Peyer's patch (tissue), 4 donors: ENCODE results near the gene CYP11A1. TPM values are rescaled to one million over a fixed set of nuclear protein-coding genes. Genes with fewer than 3 reads are reported as not detected.

ENCODE experiments used
- DNase-seq, 3 donors: peaks; one replicate each; pipeline ENCODE4 v3.0.0-alpha.2; 2017 to 2019
- H3K27ac ChIP-seq, 4 donors: fragments of 200-600 bp; sonication (generic); one replicate each; pipeline ENCODE4 v1.5.1; 2016 to 2019
- H3K27me3 ChIP-seq, 2 donors: fragments of 200-600 bp; sonication (generic); one replicate each; pipeline ENCODE4 v1.5.1; 2019
- H3K36me3 ChIP-seq, 3 donors: fragments of 200-600 bp; sonication (generic); one replicate each; pipeline ENCODE4 v1.5.1; 2016 to 2019
- H3K4me1 ChIP-seq, 4 donors: fragments of 200-600 bp; sonication (generic); one replicate each; pipeline ENCODE4 v1.5.1; 2016 to 2019
- H3K4me3 ChIP-seq, 4 donors: fragments of 200-600 bp; sonication (generic); 1 replicate in 3 of 4; 2 replicates in 1 of 4; pipeline ENCODE4 v1.5.1; 2016 to 2019; ENCODE audit warnings: mild to moderate bottlenecking in 1 of 4
- H3K9me3 ChIP-seq, 4 donors: fragments of 200-600 bp; sonication (generic); one replicate each; pipeline ENCODE4 v1.5.1; 2016 to 2019; ENCODE audit warnings: mild to moderate bottlenecking in 1 of 4
- CTCF ChIP-seq, 6 experiments: fragments of 450-650 bp in 4 of 6; fragments of 200-600 bp in 2 of 6; sonication (generic) in 1 of 6; IDR thresholded peaks; one replicate each; pipeline ENCODE4 v1.5.1; 2017 to 2019; ENCODE audit warnings: antibody characterized with exemption in 6 of 6, mild to moderate bottlenecking in 3 of 6, moderate library complexity in 1 of 6
- POLR2A ChIP-seq, 2 donors: fragments of 450-650 bp; IDR thresholded peaks; one replicate each; pipeline ENCODE4 v1.5.1; 2017; ENCODE audit warnings: antibody characterized with exemption in 2 of 2, mild to moderate bottlenecking in 2 of 2, moderate library complexity in 2 of 2
- total RNA-seq, 4 donors: library from RNA; depleted of rRNA; stranded (reverse); fragments of >200 nt; gene quantifications; one replicate each; pipeline ENCODE4 v1.1.0, GENCODE V29; 2016

The CYP11A1 gene
- total RNA-seq, 4 donors from 2014 or later: 0.88 to 6.6 (median 3.3) TPM

DNA sequence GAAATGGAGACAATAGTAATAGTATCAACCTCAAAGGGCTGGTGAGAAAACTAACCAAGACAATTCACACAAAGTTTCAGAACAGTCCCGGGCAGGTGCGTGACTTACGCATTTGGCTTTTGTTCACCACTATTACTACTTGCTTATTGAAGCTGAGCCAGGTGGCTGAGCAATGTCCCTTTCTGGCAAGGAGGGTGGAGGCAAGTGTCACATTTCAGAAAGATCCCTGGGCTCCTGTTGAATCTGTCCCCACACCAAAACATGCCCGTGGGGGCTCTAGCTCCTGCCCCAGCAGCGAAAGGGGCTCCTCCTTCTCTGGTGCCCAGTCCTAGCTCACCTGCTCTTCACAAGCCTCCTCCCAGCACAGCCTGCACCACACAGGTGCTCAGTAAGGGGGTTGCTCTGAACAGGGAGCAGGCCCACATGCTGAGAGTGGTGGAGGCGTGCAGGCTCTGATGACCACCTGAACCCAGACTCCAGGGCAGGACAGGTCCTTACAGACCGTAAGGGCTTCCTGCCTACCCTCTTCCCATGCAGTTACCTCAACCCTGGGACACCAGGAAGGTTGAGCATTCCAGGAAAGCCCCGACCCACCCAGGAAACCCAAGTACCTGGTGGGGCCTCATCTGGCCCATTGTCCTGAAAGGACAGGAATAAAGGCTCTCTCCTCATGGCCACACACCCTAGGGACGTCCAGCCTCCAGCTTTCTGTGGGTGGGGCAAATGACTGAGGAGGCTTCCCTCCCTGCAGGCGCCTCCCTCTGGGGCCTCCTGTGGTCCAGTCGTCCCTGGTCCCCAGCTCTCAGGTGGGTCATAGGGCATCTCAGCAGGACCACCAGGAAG, 33.7 kb upstream of the CYP11A1 start:
- TF ChIP-seq CTCF (IDR thresholded peaks at IDR 0.05) (no peak), POLR2A (IDR thresholded peaks at IDR 0.05) (no peak)
- Histone ChIP-seq H3K9me3 (no peaks in the 10 kb centered on the region), H3K36me3 (no peaks in the 10 kb centered on the region), H3K4me3 (no peak overlapping the region), H3K4me1 (peaks cover 0 to 61% (median 42%) of the 10 kb centered on the region in 4 donors), H3K27ac (peak overlapping the region in 3 of 4 donors; percentile 25 to 83 (median 71)), H3K27me3 (no peaks in the 10 kb centered on the region)
- DNase-seq: peak in 2 of 3 donors; percentile 58 to 66

DNA sequence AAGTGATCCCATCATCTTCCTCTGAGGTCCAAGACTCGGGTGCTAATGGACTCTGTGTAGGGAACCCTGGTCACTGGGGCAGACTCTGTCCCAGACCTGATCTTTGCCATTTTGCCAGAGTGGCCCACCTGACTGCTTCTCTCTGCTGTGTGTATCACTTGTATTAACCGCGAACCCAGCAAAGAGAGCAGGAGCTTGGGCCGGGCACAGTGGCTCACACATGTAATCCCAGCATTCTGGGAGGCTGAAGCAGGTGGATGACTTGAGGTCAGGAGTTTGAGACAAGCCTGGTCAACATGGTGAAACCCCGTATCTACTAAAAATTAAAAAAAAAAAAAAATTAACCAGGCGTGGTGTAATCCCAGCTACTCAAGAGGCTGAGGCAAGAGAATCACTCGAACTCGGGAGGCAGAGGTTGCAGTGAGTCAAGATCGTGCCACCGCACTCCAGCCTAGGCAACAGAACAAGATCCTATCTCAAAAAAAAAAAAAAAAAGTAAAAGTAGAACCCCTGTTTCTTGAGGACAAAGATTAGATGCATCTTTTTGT, 32.9 kb upstream of the CYP11A1 start:
- TF ChIP-seq POLR2A (IDR thresholded peaks at IDR 0.05) (no peak), CTCF (IDR thresholded peaks at IDR 0.05) (no peak)
- Histone ChIP-seq H3K9me3 (no peaks in the 10 kb centered on the region), H3K4me1 (peaks cover 0 to 61% (median 42%) of the 10 kb centered on the region in 4 donors)

GRCh38 chr15:74399511-74400312, 32.3 kb upstream of the CYP11A1 start:
- peak overlapping the region; percentile 31 to 83 (median 53) for H3K27ac ChIP-seq
- no peak for TF ChIP-seq CTCF (IDR thresholded peaks at IDR 0.05)
- no peak overlapping the region for H3K4me3 ChIP-seq
- no peaks in the 10 kb centered on the region for H3K9me3 ChIP-seq
- no peaks in the 10 kb centered on the region for H3K27me3 ChIP-seq
- DNase-seq: peak in 2 of 3 donors; percentile 75
- H3K36me3 ChIP-seq: no peaks in the 10 kb centered on the region
- peaks cover 0 to 59% (median 42%) of the 10 kb centered on the region in 4 donors for H3K4me1 ChIP-seq

More for the DNA sequence above, 32.9 kb upstream of the CYP11A1 start:
- Histone ChIP-seq H3K36me3 (no peaks in the 10 kb centered on the region), H3K27me3 (no peaks in the 10 kb centered on the region), H3K27ac (peak overlapping the region; percentile 31 to 83 (median 53)), H3K4me3 (no peak overlapping the region)
- DNase-seq: no peak

DNA sequence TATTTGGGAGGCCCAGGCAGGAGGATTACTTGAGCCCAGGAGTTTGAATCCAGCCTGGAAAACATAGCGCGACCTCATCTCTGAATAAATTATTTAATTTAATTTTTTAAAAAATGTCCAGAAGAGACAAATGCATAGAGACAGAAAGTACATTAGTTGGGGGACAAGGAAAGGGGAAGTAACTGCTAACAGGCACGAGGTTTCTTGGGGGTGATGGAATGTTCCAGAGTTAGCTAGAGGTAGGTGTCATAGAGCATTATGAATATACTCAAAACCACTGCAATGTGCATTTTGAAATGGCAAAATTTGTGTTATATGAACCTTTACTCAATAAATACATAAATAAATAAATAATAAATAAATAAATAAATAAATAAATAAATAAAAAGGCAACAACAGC, 31.7 kb upstream of the CYP11A1 start:
- H3K27ac ChIP-seq: peak overlapping the region in 2 of 4 donors; percentile 80 to 83
- DNase-seq: no peak
- H3K27me3 ChIP-seq: no peaks in the 10 kb centered on the region
- H3K9me3 ChIP-seq: no peaks in the 10 kb centered on the region
- H3K4me3 ChIP-seq: no peak overlapping the region
- TF ChIP-seq POLR2A (IDR thresholded peaks at IDR 0.05) (no peak), CTCF (IDR thresholded peaks at IDR 0.05) (no peak)
- H3K4me1 ChIP-seq: peaks cover 0 to 55% (median 41%) of the 10 kb centered on the region in 4 donors
- no peaks in the 10 kb centered on the region for H3K36me3 ChIP-seq

DNA sequence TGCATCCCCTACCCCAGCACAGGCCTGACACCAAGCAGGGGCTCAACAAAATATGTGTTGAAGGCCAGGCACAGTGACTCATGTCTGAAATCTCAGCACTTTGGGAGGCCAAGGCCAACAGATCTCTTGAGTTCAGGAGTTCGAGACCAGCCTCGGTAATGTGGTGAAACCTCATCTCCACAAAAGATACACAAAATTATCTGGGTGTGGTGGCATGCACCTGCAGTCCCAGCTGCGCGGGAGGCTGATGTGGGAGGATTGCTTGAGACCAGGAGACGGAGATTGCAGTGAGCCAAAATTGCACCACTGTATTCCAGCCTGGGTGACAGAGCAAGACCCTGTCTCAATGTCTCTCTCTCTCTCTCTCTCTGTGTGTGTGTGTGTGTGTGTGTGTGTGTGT, 30.7 kb upstream of the CYP11A1 start:
- H3K4me3 ChIP-seq: no peak overlapping the region
- peaks cover 0 to 51% (median 33%) of the 10 kb centered on the region in 4 donors for H3K4me1 ChIP-seq
- TF ChIP-seq POLR2A (IDR thresholded peaks at IDR 0.05): no peak
- no peak for TF ChIP-seq CTCF (IDR thresholded peaks at IDR 0.05)
- H3K36me3 ChIP-seq: no peaks in the 10 kb centered on the region
- H3K9me3 ChIP-seq: no peaks in the 10 kb centered on the region
- H3K27me3 ChIP-seq: no peaks in the 10 kb centered on the region
- H3K27ac ChIP-seq: peak overlapping the region in 2 of 4 donors; percentile 80 to 83
- no peak for DNase-seq
